K562 (cell line): Measurements from ENCODE around the gene CPB1. TPM values are rescaled to one million over a fixed set of nuclear protein-coding genes. Genes with fewer than 3 reads are reported as not detected.

ENCODE experiments used
- ATAC-seq: fragments of 200-7000 bp; cut with Tn5 transposase; 3 replicates; pipeline ENCODE4 v1.9.1; 2020; ENCODE audit warnings: moderate library complexity
- BruUV-seq: library from RNA; stranded (reverse); fragments of 400-500 nt; replicated peaks from 2 replicates; lab custom pipeline; 2021; lab: Mats Ljungman, UMichigan
- CTCF ChIA-PET: fragments of 300-600 bp; formaldehyde crosslinking; extraction: SDS; loops from one replicate; lab custom pipeline; 2021; ENCODE audit warnings: low intra/inter-chr PET ratio; lab: Yijun Ruan, JAX
- POLR2A ChIA-PET: fragments of 300-600, 350-650 bp; sonication (Branson Sonifier 250); formaldehyde crosslinking; extraction: SDS; loops from one replicate; lab custom pipeline; 2021; ENCODE audit warnings: antibody characterized with exemption, inconsistent platforms; lab: Yijun Ruan, JAX
- DNase-seq, 4 experiments: peaks; one replicate each; pipeline versions ENCODE4 v3.0.0 to v3.0.0-alpha.2; 2011 to 2018; ENCODE audit warnings: low spot score in 3 of 4, mixed read lengths in 3 of 4; ENCODE audit errors: extremely low read depth in 1 of 4
- FAIRE-seq: peaks from 2 replicates; lab custom pipeline; 2011; peaks lifted over from hg19 to GRCh38; lab: Jason Lieb, UNC
- H2AFZ ChIP-seq: 2 replicates; pipeline ENCODE4 v1.6.0; 2011; ENCODE audit warnings: low read depth, low read length, control low read depth, inconsistent platforms
- H3K27ac ChIP-seq: fragments of 200-600 bp; 3 replicates; pipeline ENCODE4 v1.8.0; 2011; ENCODE audit warnings: low read depth, mild to moderate bottlenecking, control low read depth, inconsistent platforms, low read length, moderate library complexity, mixed read lengths; ENCODE audit errors: extremely low read depth
- H3K27me3 ChIP-seq, 2 experiments: fragments of 300-600 bp in 1 of 2; 2 replicates in 1 of 2; 3 replicates in 1 of 2; pipeline versions ENCODE4 v1.6.0 to v1.8.0; 2011; ENCODE audit warnings: inconsistent platforms in 2 of 2, low read length in 2 of 2, mild to moderate bottlenecking in 1 of 2, mixed read lengths in 1 of 2, moderate library complexity in 1 of 2; ENCODE audit not compliant: control insufficient read depth in 2 of 2, insufficient read depth in 2 of 2
- H3K36me3 ChIP-seq: fragments of 300-600 bp; 3 replicates; pipeline ENCODE4 v1.8.0; 2011; ENCODE audit warnings: mild to moderate bottlenecking, low read length, inconsistent platforms; ENCODE audit not compliant: control insufficient read depth, insufficient read depth
- H3K4me1 ChIP-seq, 2 experiments: fragments of 200-600 bp in 1 of 2; replicated peaks in 1 of 2; 2 replicates in 1 of 2; 3 replicates in 1 of 2; pipeline versions ENCODE4 v1.5.1 to v1.8.0; 2011; ENCODE audit warnings: inconsistent platforms in 2 of 2, low read length in 2 of 2, mild to moderate bottlenecking in 1 of 2, mixed read lengths in 1 of 2, moderate library complexity in 1 of 2; ENCODE audit not compliant: control insufficient read depth in 2 of 2, insufficient read depth in 2 of 2
- H3K4me2 ChIP-seq: 2 replicates; pipeline ENCODE4 v1.6.1; 2011; ENCODE audit warnings: low read length, control low read depth, inconsistent platforms, mixed read lengths; ENCODE audit not compliant: insufficient read depth
- H3K4me3 ChIP-seq: fragments of 200-600 bp; sonication (generic), shearing (Covaris generic); 2 replicates; pipeline ENCODE4 v1.5.1; 2016; ENCODE audit warnings: control low read depth, inconsistent platforms
- H3K79me2 ChIP-seq: fragments of 200-600 bp; 3 replicates; pipeline ENCODE4 v1.8.0; 2011; ENCODE audit warnings: low read length, inconsistent platforms; ENCODE audit not compliant: control insufficient read depth, insufficient read depth
- H3K9ac ChIP-seq, 2 experiments: 2 replicates each; pipeline versions ENCODE4 v1.6.0 to v1.6.1; 2011; ENCODE audit warnings: low read depth in 2 of 2, low read length in 2 of 2, control low read depth in 1 of 2, inconsistent platforms in 1 of 2, mild to moderate bottlenecking in 1 of 2, mixed read lengths in 1 of 2; ENCODE audit not compliant: insufficient read depth in 1 of 2
- H3K9me1 ChIP-seq: one replicate; pipeline ENCODE4 v1.6.0; 2011; ENCODE audit warnings: inconsistent platforms, mild to moderate bottlenecking, low read length, moderate library complexity; ENCODE audit not compliant: control insufficient read depth, insufficient read depth
- H3K9me3 ChIP-seq: replicated peaks from 2 replicates; pipeline ENCODE4 v1.5.1; 2011; ENCODE audit warnings: low read depth, low read length, inconsistent platforms; ENCODE audit not compliant: control insufficient read depth, insufficient read depth
- H4K20me1 ChIP-seq: replicated peaks from 2 replicates; pipeline ENCODE4 v1.6.1; 2011; ENCODE audit warnings: low read length, inconsistent platforms, mixed read lengths; ENCODE audit not compliant: control insufficient read depth, insufficient read depth
- ERF ChIP-seq: fragments of 450-650 bp; formaldehyde crosslinking; IDR thresholded peaks from 2 replicates; pipeline ENCODE4 v1.4.0; 2020; ENCODE audit warnings: mild to moderate bottlenecking, mixed read lengths
- RNF2 ChIP-seq: sonication (generic); IDR thresholded peaks from 2 replicates; pipeline ENCODE4 v1.6.1; 2016
- YBX1 ChIP-seq: fragments of 450-650 bp; IDR thresholded peaks from 2 replicates; pipeline ENCODE4 v1.7.1; 2016; ENCODE audit warnings: mild to moderate bottlenecking
- ZNF165 ChIP-seq: fragments of 250-450 bp; sonication (Bioruptor Pico); IDR thresholded peaks from 2 replicates; pipeline ENCODE4 v1.4.0; 2020; ENCODE audit warnings: borderline replicate concordance
- ZNF316 ChIP-seq: fragments of 450-650 bp; IDR thresholded peaks from 2 replicates; pipeline ENCODE4 v1.6.1; 2016
- WGBS: fragments of 100-300 bp; shearing (Covaris generic); methylation state at CpG from one replicate; pipeline ENCODE4 v1.1.6; 2016; ENCODE audit warnings: low coverage, mixed read lengths; ENCODE audit not compliant: insufficient coverage; ENCODE audit errors: missing lambda C conversion rate; 5-methylcytosine and 5-hydroxymethylcytosine counted together
- in situ Hi-C: fragments of 300-500 bp; cut with MboI; formaldehyde crosslinking; loops from 4 replicates; pipeline ENCODE4 v1.15.0; 2018; ENCODE audit warnings: inconsistent platforms, mixed read lengths
- intact Hi-C: fragments of 100-400 bp; cut with micrococcal nuclease; formaldehyde crosslinking; loops from 2 replicates; pipeline ENCODE4 v1.14.2; 2022
- polyA plus RNA-seq, 8 experiments: library from polyadenylated mRNA; depleted of rRNA in 4 of 8; stranded (reverse) in 5 of 8; unstranded in 3 of 8; fragments of >200 nt; fragmentation: Nextera tagmentation in 2 of 8; fragmentation: Illumina TruSeq in 1 of 8; extraction: Ambion mirVana in 2 of 8; extraction: Trizol in 1 of 8; gene quantifications; 2 replicates each; pipeline versions ENCODE4 v1.2.1 to v1.2.3, GENCODE V29; 2011 to 2014; ENCODE audit warnings: inconsistent platforms in 1 of 8, missing spikeins in 1 of 8
- total RNA-seq, 7 experiments: library from RNA; depleted of rRNA in 6 of 7; stranded (reverse); fragments of >200 nt in 6 of 7; fragmentation: Illumina TruSeq in 2 of 7; extraction: Trizol in 2 of 7; gene quantifications; 2 replicates each; pipeline versions ENCODE4 v1.2.1 to v1.2.3, GENCODE V29; 2011 to 2021; ENCODE audit warnings: low replicate concordance in 1 of 7
- TF ChIP-seq, protein P1 (sequence below), 2 experiments: fragments of 450-650 bp; IDR thresholded peaks; 2 replicates each; pipeline ENCODE4 v1.6.1; 2016

CPB1 gene
- total and polyA plus RNA-seq, 9 of the 15 experiments (the other 6 are each of a cell fraction or from before 2014, with no cell fraction given), result 3.7 TPM; not detected in 8

DNA sequence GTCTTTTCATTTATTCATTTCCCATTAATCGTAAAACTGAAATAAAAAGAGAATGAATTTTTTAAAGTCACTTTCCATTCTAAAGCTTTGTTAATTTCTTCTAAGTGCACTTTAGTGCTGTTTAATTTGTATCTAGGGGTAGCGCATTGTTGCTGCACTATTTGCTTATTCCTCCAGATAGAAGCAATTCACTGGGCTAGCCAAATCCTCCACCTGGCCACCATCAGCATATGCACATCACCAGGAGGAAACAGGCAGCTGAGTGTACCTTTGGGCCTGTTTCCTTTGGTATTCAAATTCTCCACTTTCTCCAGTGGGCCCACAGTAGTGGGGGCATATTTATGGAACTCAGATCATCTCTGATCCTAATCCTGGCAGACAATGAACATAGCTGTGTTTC, 29.8 kb upstream of the CPB1 start:
- Histone ChIP-seq H3K4me3 (no peak overlapping the region), H2AFZ (no peak overlapping the region), H3K9me3 (no peaks in the 10 kb centered on the region), H3K27ac (no peak overlapping the region), H3K9me1 (no peaks in the 10 kb centered on the region), H3K27me3 (no peaks in the 10 kb centered on the region), H3K36me3 (no peaks in the 10 kb centered on the region), H3K4me1 (no peaks in the 10 kb centered on the region), H3K9ac (no peak overlapping the region), H3K4me2 (no peak overlapping the region), H4K20me1 (no peaks in the 10 kb centered on the region), H3K79me2 (no peaks in the 10 kb centered on the region)
- BruUV-seq, result no TSS peak
- no peak for FAIRE-seq
- intact Hi-C loops, result no loop called here
- TF ChIP-seq RNF2, result no peak
- no peak for TF ChIP-seq ERF (CRISPR knock-in tag)
- no peak for TF ChIP-seq ZNF165
- in situ Hi-C loops, result no loop called here
- 8% methylated on average over 2 of the region's 2 CpGs for WGBS
- no peak for DNase-seq
- ChIA-PET POLR2A (no interaction called here), CTCF (no interaction called here)
- ATAC-seq, result no peak

DNA sequence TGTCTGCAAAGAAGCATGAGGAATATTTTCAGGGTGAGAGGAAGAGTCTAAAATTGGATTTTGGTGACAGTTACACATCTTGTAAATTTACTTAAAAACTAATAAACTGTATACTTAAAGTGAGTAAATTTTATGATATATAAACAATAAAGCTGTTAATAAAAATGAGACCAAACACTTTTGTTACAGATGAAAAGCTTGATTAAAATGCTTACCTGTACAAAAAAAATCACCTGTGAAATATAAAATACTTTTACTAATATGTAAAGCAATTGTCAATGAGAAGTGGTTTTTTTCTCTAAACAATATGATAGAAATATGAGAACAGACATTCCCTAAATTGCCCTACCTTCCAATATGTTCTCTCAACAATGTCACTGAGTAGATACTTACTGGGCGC, 27.2 kb upstream of the CPB1 start:
- no peak for DNase-seq
- WGBS, result 0% methylated on average over 1 of the region's 1 CpG
- Histone ChIP-seq H3K9me3 (no peaks in the 10 kb centered on the region), H3K4me1 (no peaks in the 10 kb centered on the region), H3K4me2 (no peak overlapping the region), H4K20me1 (no peaks in the 10 kb centered on the region), H3K4me3 (no peak overlapping the region), H3K9me1 (no peaks in the 10 kb centered on the region), H3K79me2 (no peaks in the 10 kb centered on the region), H3K9ac (no peak overlapping the region), H3K27ac (no peak overlapping the region), H2AFZ (no peak overlapping the region), H3K27me3 (no peaks in the 10 kb centered on the region), H3K36me3 (no peaks in the 10 kb centered on the region)
- ChIA-PET CTCF (no interaction called here), POLR2A (no interaction called here)
- no peak for FAIRE-seq
- no TSS peak for BruUV-seq
- TF ChIP-seq ZNF316 (0 out of 2 replicates have a peak, but pooled peaks have one; percentile 27), YBX1 (no peak)
- TF ChIP-seq, protein P1, sequence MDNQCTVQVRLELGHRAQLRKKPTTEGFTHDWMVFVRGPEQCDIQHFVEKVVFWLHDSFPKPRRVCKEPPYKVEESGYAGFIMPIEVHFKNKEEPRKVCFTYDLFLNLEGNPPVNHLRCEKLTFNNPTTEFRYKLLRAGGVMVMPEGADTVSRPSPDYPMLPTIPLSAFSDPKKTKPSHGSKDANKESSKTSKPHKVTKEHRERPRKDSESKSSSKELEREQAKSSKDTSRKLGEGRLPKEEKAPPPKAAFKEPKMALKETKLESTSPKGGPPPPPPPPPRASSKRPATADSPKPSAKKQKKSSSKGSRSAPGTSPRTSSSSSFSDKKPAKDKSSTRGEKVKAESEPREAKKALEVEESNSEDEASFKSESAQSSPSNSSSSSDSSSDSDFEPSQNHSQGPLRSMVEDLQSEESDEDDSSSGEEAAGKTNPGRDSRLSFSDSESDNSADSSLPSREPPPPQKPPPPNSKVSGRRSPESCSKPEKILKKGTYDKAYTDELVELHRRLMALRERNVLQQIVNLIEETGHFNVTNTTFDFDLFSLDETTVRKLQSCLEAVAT (IDR thresholded peaks at IDR 0.05), result no peak
- intact Hi-C loops (no loop called here), in situ Hi-C loops (no loop called here)
- no peak for ATAC-seq
